Measurements from ENCODE around the gene RALGPS2.

RALGPS2 gene

GRCh38 chr1:178724728-178725465 is at the start of gene RALGPS2:
Gene RALGPS2 (plus strand): TSS chr1:178725244. CDS start chr1:178776765, 51,521 bp downstream.
- peak; percentile 65 to 78 for DNase-seq (ENCODE audit: low read depth in 2 of 2)
- TF ChIP-seq CTCF (IDR thresholded peaks at IDR 0.05; ENCODE audit: low read depth, low read length): no peak
- peak within 1 kb of the TSS; percentile 74 to 82 for H3K4me3 ChIP-seq (replicated peaks in 1 of 2; ENCODE audit: low read depth in 2 of 2, low read length in 2 of 2)

GRCh38 chr1:178679237-178679636 is 45.8 kb upstream of the RALGPS2 start:
- H3K4me3 ChIP-seq (replicated peaks in 1 of 2; ENCODE audit: low read depth in 2 of 2, low read length in 2 of 2): no peak overlapping the region
- no peak for TF ChIP-seq CTCF (IDR thresholded peaks at IDR 0.05; ENCODE audit: low read depth, low read length)
- no peak for DNase-seq (ENCODE audit: low read depth in 2 of 2)

GRCh38 chr1:178682429-178682828 is 42.6 kb upstream of the RALGPS2 start:
- DNase-seq (ENCODE audit: low read depth in 2 of 2): no peak
- no peak for TF ChIP-seq CTCF (IDR thresholded peaks at IDR 0.05; ENCODE audit: low read depth, low read length)
- no peak overlapping the region for H3K4me3 ChIP-seq (replicated peaks in 1 of 2; ENCODE audit: low read depth in 2 of 2, low read length in 2 of 2)

GRCh38 chr1:178682886-178683285 is 42.2 kb upstream of the RALGPS2 start:
- no peak for TF ChIP-seq CTCF (IDR thresholded peaks at IDR 0.05; ENCODE audit: low read depth, low read length)
- H3K4me3 ChIP-seq (replicated peaks in 1 of 2; ENCODE audit: low read depth in 2 of 2, low read length in 2 of 2): no peak overlapping the region
- DNase-seq (ENCODE audit: low read depth in 2 of 2): peak in 1 of 2 donors; percentile 33

- DNase-seq (ENCODE audit: low read depth in 2 of 2): no peak
- H3K4me3 ChIP-seq (replicated peaks in 1 of 2; ENCODE audit: low read depth in 2 of 2, low read length in 2 of 2): no peak overlapping the region
- TF ChIP-seq CTCF (IDR thresholded peaks at IDR 0.05; ENCODE audit: low read depth, low read length): no peak
These were observed 41.8 kb upstream of the RALGPS2 start for GRCh38 chr1:178683291-178683690.

GRCh38 chr1:178684111-178684510 is 40.9 kb upstream of the RALGPS2 start:
- no peak for TF ChIP-seq CTCF (IDR thresholded peaks at IDR 0.05; ENCODE audit: low read depth, low read length)
- DNase-seq (ENCODE audit: low read depth in 2 of 2): no peak
- H3K4me3 ChIP-seq (replicated peaks in 1 of 2; ENCODE audit: low read depth in 2 of 2, low read length in 2 of 2): no peak overlapping the region

All from cardiac fibroblast (primary cell).